A549 treated with CpdA at 1 μM for 4 hours (cell line): ENCODE measurements around the gene TDRD15. TPM values are rescaled to one million over a fixed set of nuclear protein-coding genes. Genes with fewer than 3 reads are reported as not detected.

Experiments used
- total RNA-seq: library from RNA; stranded (reverse); fragments of 200-300 nt; extraction: Qiagen RNA extraction; gene quantifications from 5 replicates; pipeline ENCODE4 v1.2.3, GENCODE V29; 2022; ENCODE audit warnings: low read depth

Gene TDRD15
- total RNA-seq = not detected in 5 replicates

GRCh38 chr2:21123473-21124393, at the start of gene TDRD15:
Gene TDRD15, plus strand, starts transcription at chr2:21123968. Its CDS starts 13,500 bp downstream, at chr2:21137468.

Other genes with a start within 250 kb of the TDRD15 start
- gene APOB, start 79.9 kb upstream of the TDRD15 start, total RNA-seq = 0.29 TPM in 1 of 5 replicates, not detected in the others